Measurements from ENCODE around the gene DPP6. TPM values are rescaled to one million over a fixed set of nuclear protein-coding genes. Genes with fewer than 3 reads are reported as not detected.
A peak's percentile ranks its signal among the peaks of the same experiment; 100 is the strongest.

The DPP6 gene
- total RNA-seq, 1 experiment from 2014 or later = not detected

DNA sequence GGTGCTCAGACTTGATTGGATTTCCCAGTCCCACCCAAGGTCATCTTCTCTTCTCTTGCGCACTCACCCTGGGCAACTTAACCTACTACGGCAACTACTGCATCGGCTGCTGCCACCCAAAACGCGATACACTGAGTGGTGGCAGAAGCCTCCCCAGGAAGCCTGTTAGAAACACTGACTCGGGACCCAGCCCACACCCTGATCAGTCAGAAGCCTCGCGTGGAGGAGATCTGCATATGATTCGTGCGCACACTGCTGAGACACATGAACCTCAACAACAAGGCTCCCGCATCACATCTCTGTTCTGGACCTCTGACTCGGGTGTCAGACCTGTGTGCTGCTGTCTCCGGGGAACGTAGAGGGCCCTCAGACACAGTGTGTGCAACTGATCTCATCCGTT, 531.3 kb downstream of the DPP6 start:
- Histone ChIP-seq H3K9me3 (ENCODE audit: low read depth, low read length, poor library complexity, severe bottlenecking) (no peaks in the 10 kb centered on the region), H3K27me3 (replicated peaks; ENCODE audit: insufficient read depth, low read depth, low read length, poor library complexity) (no peaks in the 10 kb centered on the region), H3K27ac (ENCODE audit: low read depth, low read length, poor library complexity, severe bottlenecking) (no peak overlapping the region), H3K36me3 (ENCODE audit: insufficient read depth, low read length, poor library complexity, severe bottlenecking) (no peaks in the 10 kb centered on the region), H3K4me1 (ENCODE audit: insufficient read depth, low read length, poor library complexity, severe bottlenecking) (no peaks in the 10 kb centered on the region), H3K4me3 (ENCODE audit: low read depth, low read length, poor library complexity, severe bottlenecking) (no peak overlapping the region)
- ChIA-PET CTCF (no interaction called here), POLR2A (ENCODE audit: low non-redundant PET) (no interaction called here)
- intact Hi-C loops (cut with micrococcal nuclease; ENCODE audit: unreplicated experiment) = no loop called here
- DNase-seq (ENCODE audit: low spot score) = no peak
- TF ChIP-seq, protein P1, sequence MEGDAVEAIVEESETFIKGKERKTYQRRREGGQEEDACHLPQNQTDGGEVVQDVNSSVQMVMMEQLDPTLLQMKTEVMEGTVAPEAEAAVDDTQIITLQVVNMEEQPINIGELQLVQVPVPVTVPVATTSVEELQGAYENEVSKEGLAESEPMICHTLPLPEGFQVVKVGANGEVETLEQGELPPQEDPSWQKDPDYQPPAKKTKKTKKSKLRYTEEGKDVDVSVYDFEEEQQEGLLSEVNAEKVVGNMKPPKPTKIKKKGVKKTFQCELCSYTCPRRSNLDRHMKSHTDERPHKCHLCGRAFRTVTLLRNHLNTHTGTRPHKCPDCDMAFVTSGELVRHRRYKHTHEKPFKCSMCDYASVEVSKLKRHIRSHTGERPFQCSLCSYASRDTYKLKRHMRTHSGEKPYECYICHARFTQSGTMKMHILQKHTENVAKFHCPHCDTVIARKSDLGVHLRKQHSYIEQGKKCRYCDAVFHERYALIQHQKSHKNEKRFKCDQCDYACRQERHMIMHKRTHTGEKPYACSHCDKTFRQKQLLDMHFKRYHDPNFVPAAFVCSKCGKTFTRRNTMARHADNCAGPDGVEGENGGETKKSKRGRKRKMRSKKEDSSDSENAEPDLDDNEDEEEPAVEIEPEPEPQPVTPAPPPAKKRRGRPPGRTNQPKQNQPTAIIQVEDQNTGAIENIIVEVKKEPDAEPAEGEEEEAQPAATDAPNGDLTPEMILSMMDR (conservative IDR thresholded peaks at IDR 0.05; ENCODE audit: low read depth, low read length) = no peak
- TF ChIP-seq EZH2 (IDR thresholded peaks at IDR 0.05; ENCODE audit: borderline replicate concordance, low read depth, low read length, poor library complexity, severe bottlenecking) = no peak
- no TSS peak for BruUV-seq (replicated peaks)

DNA sequence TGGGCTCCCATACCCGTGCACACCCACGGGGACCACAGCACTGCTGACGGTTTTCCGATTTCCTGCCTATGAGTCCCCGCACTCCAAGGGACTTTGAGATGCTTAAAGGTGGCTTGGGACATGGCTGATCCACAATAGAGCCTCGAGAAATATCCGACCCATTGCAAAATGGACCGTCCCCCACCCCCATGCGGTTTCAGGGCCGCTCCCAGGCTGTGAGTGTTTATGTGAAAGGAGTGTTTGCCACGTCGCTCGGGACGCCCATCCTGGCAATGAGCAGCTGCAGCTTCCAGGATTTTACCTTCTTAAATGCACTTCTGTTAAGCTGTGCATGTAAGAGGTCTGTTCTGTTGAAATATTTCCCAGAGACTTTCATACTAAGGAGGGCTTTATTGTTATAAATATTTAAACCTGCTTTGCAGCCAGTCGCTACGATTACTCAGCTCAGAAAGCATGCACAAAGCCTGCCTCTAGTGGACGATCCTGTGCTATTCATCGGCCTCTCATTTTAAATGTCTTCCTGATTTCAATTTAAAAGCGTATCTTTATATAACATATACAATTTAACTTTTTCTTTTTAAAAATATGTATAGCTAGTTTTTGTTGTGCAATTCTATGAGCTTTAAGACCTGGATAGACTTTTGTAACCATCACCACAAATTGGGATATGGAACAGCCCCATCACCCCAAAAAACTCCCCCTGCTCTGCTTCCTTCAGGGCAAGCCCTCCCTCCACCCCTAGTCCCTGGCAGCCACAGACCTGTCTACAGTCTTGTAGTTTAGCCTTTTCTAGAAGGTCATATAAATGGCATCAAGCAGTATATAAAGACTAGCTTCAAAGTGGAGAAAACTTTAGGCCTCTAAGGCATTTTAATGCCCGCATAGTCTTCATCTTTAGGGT, 532.4 kb downstream of the DPP6 start:
- H3K9me3 ChIP-seq (ENCODE audit: low read depth, low read length, poor library complexity, severe bottlenecking) = no peaks in the 10 kb centered on the region
- no peak for DNase-seq (ENCODE audit: low spot score)
- TF ChIP-seq, protein P1 (conservative IDR thresholded peaks at IDR 0.05; ENCODE audit: low read depth, low read length) = peak; percentile 46
- TF ChIP-seq EZH2 (IDR thresholded peaks at IDR 0.05; ENCODE audit: borderline replicate concordance, low read depth, low read length, poor library complexity, severe bottlenecking) = no peak
- no peaks in the 10 kb centered on the region for H3K4me1 ChIP-seq (ENCODE audit: insufficient read depth, low read length, poor library complexity, severe bottlenecking)
- H3K27ac ChIP-seq (ENCODE audit: low read depth, low read length, poor library complexity, severe bottlenecking) = no peak overlapping the region
- no peaks in the 10 kb centered on the region for H3K27me3 ChIP-seq (replicated peaks; ENCODE audit: insufficient read depth, low read depth, low read length, poor library complexity)
- ChIA-PET CTCF (no interaction called here), POLR2A (ENCODE audit: low non-redundant PET) (no interaction called here)
- no TSS peak for BruUV-seq (replicated peaks)
- no peaks in the 10 kb centered on the region for H3K36me3 ChIP-seq (ENCODE audit: insufficient read depth, low read length, poor library complexity, severe bottlenecking)
- H3K4me3 ChIP-seq (ENCODE audit: low read depth, low read length, poor library complexity, severe bottlenecking) = no peak overlapping the region
- intact Hi-C loops (cut with micrococcal nuclease; ENCODE audit: unreplicated experiment) = no loop called here

DNA sequence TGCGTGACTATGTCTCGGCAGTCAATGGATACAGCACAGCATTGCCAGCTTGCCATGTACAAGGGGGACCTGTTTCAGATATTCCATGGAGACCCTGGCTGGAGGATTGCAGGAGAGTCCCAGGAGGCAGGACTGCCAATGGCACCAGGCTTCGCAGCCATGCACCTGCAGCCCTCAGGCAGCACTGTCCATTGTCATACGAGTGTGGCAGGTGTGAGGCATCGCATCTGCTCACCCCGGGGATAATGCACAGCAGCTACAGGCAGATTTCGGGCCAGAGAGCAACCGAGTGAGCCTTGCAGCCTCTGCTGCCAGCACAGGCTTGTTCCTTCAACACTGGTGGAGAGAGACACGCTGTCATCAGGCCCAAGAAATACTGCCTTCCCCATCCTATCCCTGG, 535.6 kb downstream of the DPP6 start:
- no peaks in the 10 kb centered on the region for H3K27me3 ChIP-seq (replicated peaks; ENCODE audit: insufficient read depth, low read depth, low read length, poor library complexity)
- TF ChIP-seq EZH2 (IDR thresholded peaks at IDR 0.05; ENCODE audit: borderline replicate concordance, low read depth, low read length, poor library complexity, severe bottlenecking) = no peak
- TF ChIP-seq, protein P1 (conservative IDR thresholded peaks at IDR 0.05; ENCODE audit: low read depth, low read length) = no peak
- H3K9me3 ChIP-seq (ENCODE audit: low read depth, low read length, poor library complexity, severe bottlenecking) = no peaks in the 10 kb centered on the region
- intact Hi-C loops (cut with micrococcal nuclease; ENCODE audit: unreplicated experiment) = no loop called here
- no peak overlapping the region for H3K27ac ChIP-seq (ENCODE audit: low read depth, low read length, poor library complexity, severe bottlenecking)
- ChIA-PET CTCF (no interaction called here), POLR2A (ENCODE audit: low non-redundant PET) (no interaction called here)
- H3K4me1 ChIP-seq (ENCODE audit: insufficient read depth, low read length, poor library complexity, severe bottlenecking) = no peaks in the 10 kb centered on the region
- H3K36me3 ChIP-seq (ENCODE audit: insufficient read depth, low read length, poor library complexity, severe bottlenecking) = no peaks in the 10 kb centered on the region
- BruUV-seq (replicated peaks) = no TSS peak
- H3K4me3 ChIP-seq (ENCODE audit: low read depth, low read length, poor library complexity, severe bottlenecking) = no peak overlapping the region
- DNase-seq (ENCODE audit: low spot score) = no peak

Measured in A673 (cell line).